Retinal pigment epithelial cell (primary cell): ENCODE data around the gene GABARAPL2.
A peak's percentile ranks its signal among the peaks of the same experiment; 100 is the strongest.

Experiments
- DNase-seq: peaks from one replicate; pipeline ENCODE4 v3.0.0-alpha.2; 2010; ENCODE audit warnings: low read depth
- H3K4me3 ChIP-seq: 2 replicates; pipeline ENCODE4 v1.5.1; 2011; ENCODE audit warnings: mild to moderate bottlenecking, low read length, control low read depth, moderate library complexity
- CTCF ChIP-seq: conservative IDR thresholded peaks from 2 replicates; pipeline ENCODE4 v1.5.1; 2011; ENCODE audit warnings: low read depth, low read length, control low read depth, inconsistent platforms

The GABARAPL2 gene

GRCh38 chr16:75556431-75556950 lies 9.7 kb upstream of the GABARAPL2 start:
- no peak for TF ChIP-seq CTCF

GRCh38 chr16:75558846-75559401 lies 7.3 kb upstream of the GABARAPL2 start:
- TF ChIP-seq CTCF = no peak
- no peak overlapping the region for H3K4me3 ChIP-seq
- DNase-seq = no peak

More at GRCh38 chr16:75556431-75556950, 9.7 kb upstream of the GABARAPL2 start:
- H3K4me3 ChIP-seq = peak overlapping the region; percentile 74
- no peak for DNase-seq

GRCh38 chr16:75559564-75560372 lies 6.4 kb upstream of the GABARAPL2 start:
- DNase-seq = no peak
- H3K4me3 ChIP-seq = no peak overlapping the region
- no peak for TF ChIP-seq CTCF

GRCh38 chr16:75565640-75566039 lies 539 bp upstream of the GABARAPL2 start:
- DNase-seq = no peak
- no peak for TF ChIP-seq CTCF
- peak overlapping the region; percentile 94 for H3K4me3 ChIP-seq

GRCh38 chr16:75566758-75567255 lies 628 bp downstream of the GABARAPL2 start:
- TF ChIP-seq CTCF = no peak
- no peak for DNase-seq
- peak overlapping the region; percentile 94 for H3K4me3 ChIP-seq

- H3K4me3 ChIP-seq = no peak overlapping the region
- TF ChIP-seq CTCF = no peak
- DNase-seq = no peak
Observed at GRCh38 chr16:75567911-75568310, 1.7 kb downstream of the GABARAPL2 start.
